SK-N-SH (cell line): ENCODE measurements around the gene ZMYM2. TPM values are rescaled to one million over a fixed set of nuclear protein-coding genes. Genes with fewer than 3 reads are reported as not detected.

Experiments
- CTCF ChIA-PET: fragments of 300-600, 350-600 bp; formaldehyde crosslinking; extraction: SDS; loops from one replicate; lab custom pipeline; 2021; lab: Yijun Ruan, JAX
- POLR2A ChIA-PET: fragments of 350-600 bp; sonication (Branson Sonifier 250); formaldehyde crosslinking; extraction: SDS; loops from one replicate; lab custom pipeline; 2020; ENCODE audit warnings: antibody characterized with exemption, inconsistent platforms; lab: Yijun Ruan, JAX
- DNase-seq: peaks from one replicate; pipeline ENCODE4 v3.0.0; 2012
- H2AFZ ChIP-seq: fragments of 200-600 bp; sonication (generic); 2 replicates; pipeline ENCODE4 v1.8.1; 2016; ENCODE audit warnings: antibody characterized with exemption, mild to moderate bottlenecking, low read depth
- H3F3A ChIP-seq: fragments of 200-600 bp; sonication (generic); replicated peaks from 2 replicates; pipeline ENCODE3; 2016; ENCODE audit warnings: antibody characterized with exemption, mild to moderate bottlenecking; ENCODE audit not compliant: insufficient read depth
- H3K27ac ChIP-seq, 2 experiments: fragments of 200-500 bp in 1 of 2; fragments of 200-600 bp in 1 of 2; sonication (Bioruptor generic) in 1 of 2; sonication (generic), shearing (Covaris generic) in 1 of 2; 2 replicates each; pipeline versions ENCODE4 v1.5.1 to v1.6.1; 2014 to 2016; ENCODE audit warnings: low read depth in 2 of 2, inconsistent platforms in 1 of 2, low read length in 1 of 2, mild to moderate bottlenecking in 1 of 2, mixed read lengths in 1 of 2
- H3K27me3 ChIP-seq: fragments of 200-600 bp; sonication (generic), shearing (Covaris generic); 2 replicates; pipeline ENCODE4 v1.6.1; 2016; ENCODE audit warnings: mixed run types; ENCODE audit not compliant: insufficient read depth
- H3K36me3 ChIP-seq, 2 experiments: fragments of 200-500 bp in 1 of 2; fragments of 200-600 bp in 1 of 2; sonication (Bioruptor generic) in 1 of 2; sonication (generic) in 1 of 2; replicated peaks in 1 of 2; 2 replicates each; pipeline versions ENCODE3 to v1.5.1; 2014 to 2016; ENCODE audit warnings: low read length in 1 of 2, mild to moderate bottlenecking in 1 of 2; ENCODE audit not compliant: insufficient read depth in 2 of 2, control insufficient read depth in 1 of 2
- H3K4me1 ChIP-seq, 2 experiments: fragments of 200-500 bp in 1 of 2; fragments of 200-600 bp in 1 of 2; sonication (Bioruptor generic) in 1 of 2; sonication (generic), shearing (Covaris generic) in 1 of 2; 2 replicates each; pipeline versions ENCODE4 v1.5.1 to v1.6.1; 2014 to 2016; ENCODE audit warnings: low read depth in 1 of 2, low read length in 1 of 2, mixed run types in 1 of 2; ENCODE audit not compliant: insufficient read depth in 2 of 2, control insufficient read depth in 1 of 2
- H3K4me2 ChIP-seq: fragments of 200-600 bp; sonication (generic), shearing (Covaris generic); 2 replicates; pipeline ENCODE4 v1.6.1; 2017; ENCODE audit warnings: mixed run types
- H3K4me3 ChIP-seq, 2 experiments: fragments of 200-500 bp in 1 of 2; fragments of 200-600 bp in 1 of 2; sonication (Bioruptor generic) in 1 of 2; sonication (generic), shearing (Covaris generic) in 1 of 2; 2 replicates each; pipeline versions ENCODE4 v1.5.1 to v1.8.1; 2014 to 2016; ENCODE audit warnings: low read depth in 2 of 2, inconsistent platforms in 1 of 2, low read length in 1 of 2, mild to moderate bottlenecking in 1 of 2, mixed read lengths in 1 of 2, moderate library complexity in 1 of 2
- H3K79me2 ChIP-seq: fragments of 200-600 bp; sonication (generic); 2 replicates; pipeline ENCODE4 v1.8.1; 2017; ENCODE audit warnings: mild to moderate bottlenecking; ENCODE audit not compliant: insufficient read depth
- H3K9ac ChIP-seq: fragments of 200-600 bp; sonication (generic); 2 replicates; pipeline ENCODE4 v1.6.1; 2017; ENCODE audit warnings: mixed run types
- H3K9me2 ChIP-seq: fragments of 200-600 bp; sonication (generic); 2 replicates; pipeline ENCODE4 v1.6.1; 2017; ENCODE audit warnings: mixed run types
- H3K9me3 ChIP-seq: fragments of 200-600 bp; sonication (generic); 2 replicates; pipeline ENCODE4 v1.6.1; 2017; ENCODE audit warnings: mixed run types, mild to moderate bottlenecking, moderate library complexity
- H4K20me1 ChIP-seq: fragments of 200-600 bp; sonication (generic); 2 replicates; pipeline ENCODE4 v1.6.1; 2017; ENCODE audit warnings: mild to moderate bottlenecking, mixed run types; ENCODE audit not compliant: insufficient read depth
- CHD2 ChIP-seq: fragments of 150-350 bp; IDR thresholded peaks from 2 replicates; pipeline ENCODE4 v1.6.1; 2018; ENCODE audit warnings: low read length; ENCODE audit not compliant: partially characterized antibody
- EP300 ChIP-seq, 2 experiments: IDR thresholded peaks; 2 replicates each; pipeline versions ENCODE4 v1.4.0 to v1.6.1; 2012; ENCODE audit warnings: borderline replicate concordance in 1 of 2, low read depth in 1 of 2, low read length in 1 of 2
- FOSL2 ChIP-seq: IDR thresholded peaks from 2 replicates; pipeline ENCODE4 v1.4.0; 2012; ENCODE audit warnings: low read depth, mild to moderate bottlenecking, moderate library complexity, borderline replicate concordance
- FOXJ3 ChIP-seq: sonication (generic); formaldehyde crosslinking; IDR thresholded peaks from 2 replicates; pipeline ENCODE4 v1.5.1; 2020; ENCODE audit warnings: mild to moderate bottlenecking, missing genetic modification reagents
- FOXM1 ChIP-seq: IDR thresholded peaks from 2 replicates; pipeline ENCODE4 v1.4.0; 2012; ENCODE audit warnings: low read depth, mild to moderate bottlenecking
- GABPA ChIP-seq: IDR thresholded peaks from 2 replicates; pipeline ENCODE4 v1.4.0; 2012; ENCODE audit warnings: low read depth, mild to moderate bottlenecking
- JUND ChIP-seq: IDR thresholded peaks from 2 replicates; pipeline ENCODE4 v1.4.0; 2012
- NRF1 ChIP-seq: IDR thresholded peaks from 2 replicates; pipeline ENCODE4 v1.6.1; 2012; ENCODE audit warnings: low read depth, mild to moderate bottlenecking, low read length
- POLR2AphosphoS5 ChIP-seq: IDR thresholded peaks from 2 replicates; pipeline ENCODE4 v1.6.1; 2012; ENCODE audit warnings: low read depth, low read length
- RXRA ChIP-seq: IDR thresholded peaks from 2 replicates; pipeline ENCODE4 v1.4.0; 2012; ENCODE audit warnings: low read depth, mild to moderate bottlenecking, borderline replicate concordance
- TEAD4 ChIP-seq: IDR thresholded peaks from 2 replicates; pipeline ENCODE4 v1.4.0; 2012; ENCODE audit warnings: mild to moderate bottlenecking, borderline replicate concordance; ENCODE audit not compliant: insufficient read depth
- WGBS: methylation state at CpG from one replicate; pipeline ENCODE4 v1.1.6; 2017; ENCODE audit warnings: low lambda C conversion rate; 5-methylcytosine and 5-hydroxymethylcytosine counted together
- polyA plus RNA-seq, 3 experiments: library from polyadenylated mRNA; depleted of rRNA; stranded (reverse); fragments of >200 nt; gene quantifications; 2 replicates each; pipeline ENCODE4 v1.2.3, GENCODE V29; 2012
- TF ChIP-seq, protein P1 (sequence below): IDR thresholded peaks from 2 replicates; pipeline ENCODE4; 2012
- TF ChIP-seq, protein P2 (sequence below): fragments of 150-350 bp; IDR thresholded peaks from 2 replicates; pipeline ENCODE4 v1.6.1; 2017; ENCODE audit warnings: antibody characterized with exemption, low read length, low read depth, borderline replicate concordance
- TF ChIP-seq, protein P3 (sequence below): fragments of 200-600 bp; sonication (generic); IDR thresholded peaks from 2 replicates; pipeline ENCODE4 v1.6.1; 2017; ENCODE audit warnings: antibody characterized with exemption, mild to moderate bottlenecking, moderate library complexity
- TF ChIP-seq, protein P4 (sequence below): fragments of 150-350 bp; IDR thresholded peaks from 2 replicates; pipeline ENCODE4 v1.6.1; 2016; ENCODE audit warnings: mild to moderate bottlenecking, low read depth, low read length

The ZMYM2 gene
- polyA plus RNA-seq, 1 of the 3 experiments (the other 2 are of a cell fraction), result 11.5 TPM

- no peak for TF ChIP-seq JUND
- no peak for TF ChIP-seq RXRA
- TF ChIP-seq FOXM1, result no peak
- no peak for TF ChIP-seq CHD2
- TF ChIP-seq, protein P1, sequence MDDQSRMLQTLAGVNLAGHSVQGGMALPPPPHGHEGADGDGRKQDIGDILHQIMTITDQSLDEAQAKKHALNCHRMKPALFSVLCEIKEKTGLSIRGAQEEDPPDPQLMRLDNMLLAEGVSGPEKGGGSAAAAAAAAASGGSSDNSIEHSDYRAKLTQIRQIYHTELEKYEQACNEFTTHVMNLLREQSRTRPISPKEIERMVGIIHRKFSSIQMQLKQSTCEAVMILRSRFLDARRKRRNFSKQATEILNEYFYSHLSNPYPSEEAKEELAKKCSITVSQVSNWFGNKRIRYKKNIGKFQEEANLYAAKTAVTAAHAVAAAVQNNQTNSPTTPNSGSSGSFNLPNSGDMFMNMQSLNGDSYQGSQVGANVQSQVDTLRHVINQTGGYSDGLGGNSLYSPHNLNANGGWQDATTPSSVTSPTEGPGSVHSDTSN, result no peak
- no peak for TF ChIP-seq EP300 (IDR thresholded peaks at IDR 0.05; ENCODE audit: borderline replicate concordance in 1 of 2, low read depth in 1 of 2, low read length in 1 of 2)
- TF ChIP-seq, protein P2, sequence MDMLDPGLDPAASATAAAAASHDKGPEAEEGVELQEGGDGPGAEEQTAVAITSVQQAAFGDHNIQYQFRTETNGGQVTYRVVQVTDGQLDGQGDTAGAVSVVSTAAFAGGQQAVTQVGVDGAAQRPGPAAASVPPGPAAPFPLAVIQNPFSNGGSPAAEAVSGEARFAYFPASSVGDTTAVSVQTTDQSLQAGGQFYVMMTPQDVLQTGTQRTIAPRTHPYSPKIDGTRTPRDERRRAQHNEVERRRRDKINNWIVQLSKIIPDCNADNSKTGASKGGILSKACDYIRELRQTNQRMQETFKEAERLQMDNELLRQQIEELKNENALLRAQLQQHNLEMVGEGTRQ, result no peak
- no peak for TF ChIP-seq POLR2AphosphoS5
Observed at GRCh38 chr13:20045950-20046548, 87.5 kb downstream of the ZMYM2 start (continued).

DNA sequence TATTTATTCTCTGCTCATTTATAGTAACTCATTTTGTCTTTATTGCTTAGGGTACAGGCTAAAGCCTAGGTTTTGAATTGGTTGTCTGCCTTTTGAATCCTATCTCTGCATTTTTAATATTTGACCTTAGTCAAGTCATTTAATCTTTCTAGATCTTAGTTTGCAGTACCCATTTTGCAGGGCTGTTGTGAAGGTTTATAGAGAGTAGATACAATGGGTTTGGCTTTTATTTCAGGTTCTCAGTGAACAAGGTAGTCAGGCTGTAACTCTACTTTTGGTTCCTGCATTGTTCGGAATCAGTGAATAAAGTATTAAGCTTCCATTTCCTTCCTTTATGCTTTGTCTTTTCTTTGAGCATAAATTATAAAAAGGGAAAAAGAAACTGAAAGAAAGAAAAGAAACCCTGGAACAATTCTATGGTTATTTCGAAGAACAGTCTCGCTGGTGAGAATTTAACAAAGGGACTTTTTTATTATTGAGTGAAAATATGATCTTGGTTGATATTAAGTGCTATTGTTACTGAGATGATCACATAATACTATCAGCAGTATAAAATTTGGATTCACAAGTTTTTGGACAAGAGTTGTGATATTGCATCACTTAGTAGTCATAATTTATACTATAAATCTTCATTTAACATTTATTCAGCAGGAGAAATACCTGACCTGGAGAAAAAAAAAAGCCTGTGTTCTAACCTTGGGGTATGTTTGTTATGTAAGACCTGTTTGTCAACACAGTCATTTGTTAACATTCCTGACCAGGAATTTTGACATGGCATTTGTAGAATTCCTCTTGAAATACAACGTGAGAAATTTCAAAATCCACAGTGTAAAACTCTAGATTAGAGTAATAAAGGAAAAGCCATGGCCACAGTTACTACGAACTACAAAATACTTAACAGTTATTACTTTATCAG is 91.3 kb downstream of the ZMYM2 start:
- H3K4me1 ChIP-seq, result no peaks in the 10 kb centered on the region
- TF ChIP-seq GABPA (no peak), NRF1 (no peak), TEAD4 (no peak), EP300 (IDR thresholded peaks at IDR 0.05; ENCODE audit: borderline replicate concordance in 1 of 2, low read depth in 1 of 2, low read length in 1 of 2) (no peak), JUND (no peak), POLR2AphosphoS5 (no peak), FOSL2 (no peak), FOXJ3 (CRISPR knock-in tag) (no peak)
- TF ChIP-seq, protein P1, result no peak
- TF ChIP-seq, protein P3, sequence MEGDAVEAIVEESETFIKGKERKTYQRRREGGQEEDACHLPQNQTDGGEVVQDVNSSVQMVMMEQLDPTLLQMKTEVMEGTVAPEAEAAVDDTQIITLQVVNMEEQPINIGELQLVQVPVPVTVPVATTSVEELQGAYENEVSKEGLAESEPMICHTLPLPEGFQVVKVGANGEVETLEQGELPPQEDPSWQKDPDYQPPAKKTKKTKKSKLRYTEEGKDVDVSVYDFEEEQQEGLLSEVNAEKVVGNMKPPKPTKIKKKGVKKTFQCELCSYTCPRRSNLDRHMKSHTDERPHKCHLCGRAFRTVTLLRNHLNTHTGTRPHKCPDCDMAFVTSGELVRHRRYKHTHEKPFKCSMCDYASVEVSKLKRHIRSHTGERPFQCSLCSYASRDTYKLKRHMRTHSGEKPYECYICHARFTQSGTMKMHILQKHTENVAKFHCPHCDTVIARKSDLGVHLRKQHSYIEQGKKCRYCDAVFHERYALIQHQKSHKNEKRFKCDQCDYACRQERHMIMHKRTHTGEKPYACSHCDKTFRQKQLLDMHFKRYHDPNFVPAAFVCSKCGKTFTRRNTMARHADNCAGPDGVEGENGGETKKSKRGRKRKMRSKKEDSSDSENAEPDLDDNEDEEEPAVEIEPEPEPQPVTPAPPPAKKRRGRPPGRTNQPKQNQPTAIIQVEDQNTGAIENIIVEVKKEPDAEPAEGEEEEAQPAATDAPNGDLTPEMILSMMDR, result no peak
- TF ChIP-seq, protein P4, sequence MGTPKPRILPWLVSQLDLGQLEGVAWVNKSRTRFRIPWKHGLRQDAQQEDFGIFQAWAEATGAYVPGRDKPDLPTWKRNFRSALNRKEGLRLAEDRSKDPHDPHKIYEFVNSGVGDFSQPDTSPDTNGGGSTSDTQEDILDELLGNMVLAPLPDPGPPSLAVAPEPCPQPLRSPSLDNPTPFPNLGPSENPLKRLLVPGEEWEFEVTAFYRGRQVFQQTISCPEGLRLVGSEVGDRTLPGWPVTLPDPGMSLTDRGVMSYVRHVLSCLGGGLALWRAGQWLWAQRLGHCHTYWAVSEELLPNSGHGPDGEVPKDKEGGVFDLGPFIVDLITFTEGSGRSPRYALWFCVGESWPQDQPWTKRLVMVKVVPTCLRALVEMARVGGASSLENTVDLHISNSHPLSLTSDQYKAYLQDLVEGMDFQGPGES, result no peak
- no peak overlapping the region for H3K9ac ChIP-seq
- H3F3A ChIP-seq, result peaks cover 13% of the 10 kb centered on the region
- ChIA-PET POLR2A (no interaction called here), CTCF (interaction anchor here (0.8 to 1.0 kb wide), 2 partner anchors 15 kb away, joined by 3 read pairs; no protein-coding TSS in a partner anchor)
- peaks cover 59 to 60% of the 10 kb centered on the region in 2 experiments for H3K36me3 ChIP-seq
- no peaks in the 10 kb centered on the region for H4K20me1 ChIP-seq
- H3K27ac ChIP-seq, result no peak overlapping the region
- H3K4me3 ChIP-seq, result no peak overlapping the region
- H3K4me2 ChIP-seq, result no peak overlapping the region
- H3K9me2 ChIP-seq, result no peaks in the 10 kb centered on the region; the same call in 1 of the 2 replicates
- H3K9me3 ChIP-seq, result no peaks in the 10 kb centered on the region
- no peak for DNase-seq
- WGBS, result 94% methylated on average over 5 of the region's 5 CpGs
- H3K27me3 ChIP-seq, result no peaks in the 10 kb centered on the region
- H3K79me2 ChIP-seq, result no peaks in the 10 kb centered on the region; the same call in 1 of the 2 replicates
- no peak overlapping the region for H2AFZ ChIP-seq
